B cell (primary cell): ENCODE results near the gene GOLGA8B. TPM values are rescaled to one million over a fixed set of nuclear protein-coding genes. Genes with fewer than 3 reads are reported as not detected.

Source experiments
- ATAC-seq: fragments of 200-7000 bp; cut with Tn5 transposase; one replicate; pipeline ENCODE4 v1.10.0; 2021; ENCODE audit warnings: low read depth, mild to moderate bottlenecking, moderate number of reproducible peaks, moderate library complexity
- CTCF ChIA-PET: fragments of 350-600 bp; sonication (Branson Sonifier 250); formaldehyde crosslinking; loops from one replicate; lab custom pipeline; 2021; ENCODE audit warnings: antibody characterized with exemption, inconsistent platforms; lab: Charles Lee
- POLR2A ChIA-PET: fragments of 350-600 bp; sonication (Branson Sonifier 250); formaldehyde crosslinking; loops from one replicate; lab custom pipeline; 2021; ENCODE audit warnings: antibody characterized with exemption; lab: Charles Lee
- DNase-seq: peaks from one replicate; pipeline ENCODE4 v3.0.0; 2013
- H2AFZ ChIP-seq: 2 replicates; pipeline ENCODE4 v1.6.1; 2012; ENCODE audit warnings: mild to moderate bottlenecking, low read depth, low read length; ENCODE audit not compliant: insufficient read depth, poor library complexity, severe bottlenecking
- H3K27ac ChIP-seq, 2 donors: 1 replicate in 1 of 2; 2 replicates in 1 of 2; pipeline ENCODE4 v1.5.1; 2012 to 2013; ENCODE audit warnings: low read length in 2 of 2, mild to moderate bottlenecking in 2 of 2, moderate library complexity in 1 of 2
- H3K27me3 ChIP-seq, 4 experiments: fragments of 200-600 bp in 1 of 4; sonication (generic) in 1 of 4; replicated peaks in 1 of 4; 1 replicate in 2 of 4; 2 replicates in 2 of 4; pipeline versions ENCODE4 v1.6.1 to v1.7.0; 2013 to 2016; ENCODE audit warnings: low read length in 3 of 4, mild to moderate bottlenecking in 2 of 4, mixed read lengths in 1 of 4, moderate library complexity in 1 of 4; ENCODE audit not compliant: insufficient read depth in 4 of 4, control insufficient read depth in 3 of 4; ENCODE audit errors: control extremely low read depth in 1 of 4
- H3K36me3 ChIP-seq, 2 experiments: replicated peaks in 1 of 2; 1 replicate in 1 of 2; 2 replicates in 1 of 2; pipeline versions ENCODE4 v1.6.1 to v1.7.1; 2013; ENCODE audit warnings: low read length in 1 of 2; ENCODE audit not compliant: insufficient read depth in 2 of 2, control insufficient read depth in 1 of 2; ENCODE audit errors: control extremely low read depth in 1 of 2, extremely low read depth in 1 of 2
- H3K4me1 ChIP-seq, 2 donors: fragments of 200-600 bp in 1 of 2; sonication (generic) in 1 of 2; 1 replicate in 1 of 2; 2 replicates in 1 of 2; pipeline versions ENCODE4 v1.5.1 to v1.6.1; 2013 to 2017; ENCODE audit warnings: low read length in 2 of 2; ENCODE audit not compliant: control insufficient read depth in 2 of 2, insufficient read depth in 2 of 2
- H3K4me2 ChIP-seq: replicated peaks from 2 replicates; pipeline ENCODE3; 2012; ENCODE audit warnings: mild to moderate bottlenecking, low read depth, low read length; ENCODE audit not compliant: poor library complexity, severe bottlenecking
- H3K4me3 ChIP-seq, 5 experiments: fragments of 200-600 bp in 1 of 5; sonication (generic) in 1 of 5; 1 replicate in 3 of 5; 2 replicates in 2 of 5; pipeline versions ENCODE4 v1.5.1 to v1.7.0; 2011 to 2016; ENCODE audit warnings: low read length in 4 of 5, mild to moderate bottlenecking in 4 of 5, low read depth in 2 of 5, control low read depth in 1 of 5, moderate library complexity in 1 of 5; ENCODE audit not compliant: insufficient read depth in 1 of 5; ENCODE audit errors: control extremely low read depth in 1 of 5, extremely low read depth in 1 of 5
- H3K79me2 ChIP-seq: fragments of 200-600 bp; sonication (generic); one replicate; pipeline ENCODE4 v1.6.0; 2016; ENCODE audit warnings: low read length; ENCODE audit not compliant: control insufficient read depth, insufficient read depth
- H3K9ac ChIP-seq: fragments of 200-600 bp; sonication (generic); 2 replicates; pipeline ENCODE4 v1.6.1; 2017; ENCODE audit warnings: mild to moderate bottlenecking, low read length, moderate library complexity
- H3K9me3 ChIP-seq, 3 donors: one replicate each; pipeline versions ENCODE4 v1.6.1 to v1.7.1; 2013; ENCODE audit warnings: low read length in 2 of 3; ENCODE audit not compliant: control insufficient read depth in 2 of 3, insufficient read depth in 1 of 3; ENCODE audit errors: control extremely low read depth in 1 of 3
- H4K20me1 ChIP-seq: 2 replicates; pipeline ENCODE4 v1.6.0; 2012; ENCODE audit warnings: mild to moderate bottlenecking, low read length; ENCODE audit not compliant: insufficient read depth, control insufficient read depth, poor library complexity, severe bottlenecking
- H3K27ac Mint-ChIP-seq: one replicate; pipeline ENCODE4 v1.8.0; 2021; ENCODE audit warnings: mixed read lengths
- H3K27me3 Mint-ChIP-seq: one replicate; pipeline ENCODE4 v1.8.0; 2021; ENCODE audit warnings: mixed read lengths
- H3K4me1 Mint-ChIP-seq: one replicate; pipeline ENCODE4 v1.8.0; 2021; ENCODE audit warnings: mixed read lengths
- H3K4me3 Mint-ChIP-seq: one replicate; pipeline ENCODE4 v1.8.0; 2021; ENCODE audit warnings: mixed read lengths
- H3K9me3 Mint-ChIP-seq: one replicate; pipeline ENCODE4 v1.8.0; 2022; ENCODE audit warnings: mixed read lengths; ENCODE audit not compliant: insufficient read depth
- EZH2 ChIP-seq: IDR thresholded peaks from 2 replicates; pipeline ENCODE4 v1.6.1; 2012; ENCODE audit warnings: borderline replicate concordance, low read depth, mild to moderate bottlenecking, moderate library complexity, low read length; ENCODE audit not compliant: insufficient read depth, poor library complexity, severe bottlenecking
- WGBS: methylation state at CpG from one replicate; pipeline ENCODE4 v1.1.5; 2013; ENCODE audit warnings: missing lambda C conversion rate; ENCODE audit not compliant: insufficient coverage; 5-methylcytosine and 5-hydroxymethylcytosine counted together
- intact Hi-C: fragments of 100-400 bp; cut with micrococcal nuclease; formaldehyde crosslinking; loops from one replicate; pipeline ENCODE4 v1.10.0; 2022
- polyA plus RNA-seq: library from polyadenylated mRNA; depleted of rRNA; stranded (reverse); fragments of >200 nt; gene quantifications from 2 replicates; pipeline ENCODE4 v1.2.3, GENCODE V29; 2012
- total RNA-seq, 2 donors: library from RNA; stranded (reverse); fragments of 120-200 nt in 1 of 2; gene quantifications; 1 replicate in 1 of 2; 2 replicates in 1 of 2; pipeline versions ENCODE4 v1.2.3 to v1.2.4, GENCODE V29; 2013 to 2022
- TF ChIP-seq, protein P1 (sequence below): fragments of 200-600 bp; IDR thresholded peaks from one replicate; pipeline ENCODE4 v1.8.0; 2022; ENCODE audit warnings: antibody characterized with exemption, mild to moderate bottlenecking

The GOLGA8B gene
- total and polyA plus RNA-seq, 2 donors (not counting 1 experiment from before 2014, with no cell fraction given): 77.1 to 200 TPM

DNA sequence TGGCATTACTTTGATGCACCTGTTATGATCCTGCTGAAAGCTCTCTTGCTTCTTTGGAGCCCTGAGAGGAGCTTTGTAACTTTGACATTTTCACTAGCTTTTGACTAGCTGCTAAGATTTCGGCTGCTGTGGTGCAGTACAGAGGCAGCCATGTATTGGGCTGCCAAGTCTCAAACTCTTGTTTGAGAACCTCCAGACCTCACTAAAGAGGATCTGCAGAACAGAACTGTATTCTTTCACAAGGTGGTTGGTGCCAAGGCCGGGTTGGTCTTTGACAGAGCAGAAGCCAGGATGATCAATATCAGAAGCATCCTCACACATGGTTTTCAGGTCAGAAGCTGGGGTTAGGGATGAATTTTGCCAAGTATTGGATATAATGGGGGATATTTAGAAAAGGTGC, 34.6 kb upstream of the GOLGA8B start:
- no peaks in the 10 kb centered on the region for H3K79me2 ChIP-seq
- H3K4me2 ChIP-seq: no peak overlapping the region
- no peak for TF ChIP-seq EZH2
- TF ChIP-seq, protein P1, sequence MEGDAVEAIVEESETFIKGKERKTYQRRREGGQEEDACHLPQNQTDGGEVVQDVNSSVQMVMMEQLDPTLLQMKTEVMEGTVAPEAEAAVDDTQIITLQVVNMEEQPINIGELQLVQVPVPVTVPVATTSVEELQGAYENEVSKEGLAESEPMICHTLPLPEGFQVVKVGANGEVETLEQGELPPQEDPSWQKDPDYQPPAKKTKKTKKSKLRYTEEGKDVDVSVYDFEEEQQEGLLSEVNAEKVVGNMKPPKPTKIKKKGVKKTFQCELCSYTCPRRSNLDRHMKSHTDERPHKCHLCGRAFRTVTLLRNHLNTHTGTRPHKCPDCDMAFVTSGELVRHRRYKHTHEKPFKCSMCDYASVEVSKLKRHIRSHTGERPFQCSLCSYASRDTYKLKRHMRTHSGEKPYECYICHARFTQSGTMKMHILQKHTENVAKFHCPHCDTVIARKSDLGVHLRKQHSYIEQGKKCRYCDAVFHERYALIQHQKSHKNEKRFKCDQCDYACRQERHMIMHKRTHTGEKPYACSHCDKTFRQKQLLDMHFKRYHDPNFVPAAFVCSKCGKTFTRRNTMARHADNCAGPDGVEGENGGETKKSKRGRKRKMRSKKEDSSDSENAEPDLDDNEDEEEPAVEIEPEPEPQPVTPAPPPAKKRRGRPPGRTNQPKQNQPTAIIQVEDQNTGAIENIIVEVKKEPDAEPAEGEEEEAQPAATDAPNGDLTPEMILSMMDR: no peak
- H3K4me3 ChIP-seq: no peak overlapping the region
- Mint-ChIP-seq H3K27me3 (peaks cover 28% of the 10 kb centered on the region), H3K27ac (no peak overlapping the region), H3K4me1 (no peaks in the 10 kb centered on the region), H3K4me3 (no peak overlapping the region), H3K9me3 (no peaks in the 10 kb centered on the region)
- ATAC-seq (no peak), DNase-seq (no peak)
- no peaks in the 10 kb centered on the region for H4K20me1 ChIP-seq
- H3K9ac ChIP-seq: no peak overlapping the region
- peaks cover 0 to 3% (median 1%) of the 10 kb centered on the region in 4 experiments for H3K27me3 ChIP-seq
- H3K27ac ChIP-seq: no peak overlapping the region
- H3K4me1 ChIP-seq: no peaks in the 10 kb centered on the region
- 100% methylated on average over 1 of the region's 2 CpGs for WGBS
- no peak overlapping the region for H2AFZ ChIP-seq
- no peaks in the 10 kb centered on the region for H3K9me3 ChIP-seq
- CTCF ChIA-PET: no interaction called here
- intact Hi-C loops: no loop called here
- POLR2A ChIA-PET: no interaction called here
- H3K36me3 ChIP-seq: no peaks in the 10 kb centered on the region

DNA sequence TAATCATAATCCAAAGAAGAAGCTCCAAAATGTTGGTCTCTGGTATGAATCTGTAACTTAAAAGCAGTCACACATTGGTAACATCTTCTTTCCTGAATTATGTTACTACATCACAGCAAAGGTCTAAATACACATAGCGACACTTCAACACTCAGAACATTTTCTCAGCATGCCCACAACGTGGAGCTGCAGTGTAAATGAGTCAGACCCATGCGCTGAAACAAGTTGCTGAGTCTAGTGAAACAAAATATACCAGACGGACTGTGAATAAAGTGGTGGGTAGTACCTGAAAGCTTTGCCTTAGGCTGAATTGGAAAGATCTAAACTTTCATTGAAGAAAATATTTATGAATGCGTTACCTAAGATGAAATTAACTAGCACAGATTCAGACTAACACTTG, 33.2 kb upstream of the GOLGA8B start:
- no peaks in the 10 kb centered on the region for H3K9me3 ChIP-seq
- H3K79me2 ChIP-seq: no peaks in the 10 kb centered on the region
- POLR2A ChIA-PET: no interaction called here
- no peaks in the 10 kb centered on the region for H3K4me1 ChIP-seq
- no peak overlapping the region for H3K27ac ChIP-seq
- Mint-ChIP-seq H3K27me3 (peaks cover 27% of the 10 kb centered on the region), H3K27ac (no peak overlapping the region), H3K4me3 (no peak overlapping the region), H3K9me3 (no peaks in the 10 kb centered on the region), H3K4me1 (no peaks in the 10 kb centered on the region)
- H3K4me2 ChIP-seq: no peak overlapping the region
- TF ChIP-seq, protein P1: no peak
- no peak for TF ChIP-seq EZH2
- peaks cover 0 to 9% (median 1%) of the 10 kb centered on the region in 4 experiments for H3K27me3 ChIP-seq
- H3K4me3 ChIP-seq: no peak overlapping the region
- DNase-seq (no peak), ATAC-seq (no peak)
- no peak overlapping the region for H2AFZ ChIP-seq
- CTCF ChIA-PET: no interaction called here
- WGBS: no CpG with 5 or more reads among the region's 5 CpGs
- intact Hi-C loops: no loop called here
- H3K9ac ChIP-seq: no peak overlapping the region
- H3K36me3 ChIP-seq: no peaks in the 10 kb centered on the region
- no peaks in the 10 kb centered on the region for H4K20me1 ChIP-seq
